HG02610 (cell line): Measurements from ENCODE around the gene ZYG11B.
"Not testable (repeated sequence)": the region's sequence is repeated elsewhere in the genome, so short reads cannot be mapped to it uniquely, and the experiment has no call there.

ENCODE experiments used
- ATAC-seq: cut with Tn5 transposase; IDR thresholded peaks from one replicate; pipeline ENCODE4 v1.9.1; 2021; ENCODE audit warnings: mild to moderate bottlenecking, moderate library complexity; ENCODE audit not compliant: unreplicated experiment

Gene ZYG11B

DNA sequence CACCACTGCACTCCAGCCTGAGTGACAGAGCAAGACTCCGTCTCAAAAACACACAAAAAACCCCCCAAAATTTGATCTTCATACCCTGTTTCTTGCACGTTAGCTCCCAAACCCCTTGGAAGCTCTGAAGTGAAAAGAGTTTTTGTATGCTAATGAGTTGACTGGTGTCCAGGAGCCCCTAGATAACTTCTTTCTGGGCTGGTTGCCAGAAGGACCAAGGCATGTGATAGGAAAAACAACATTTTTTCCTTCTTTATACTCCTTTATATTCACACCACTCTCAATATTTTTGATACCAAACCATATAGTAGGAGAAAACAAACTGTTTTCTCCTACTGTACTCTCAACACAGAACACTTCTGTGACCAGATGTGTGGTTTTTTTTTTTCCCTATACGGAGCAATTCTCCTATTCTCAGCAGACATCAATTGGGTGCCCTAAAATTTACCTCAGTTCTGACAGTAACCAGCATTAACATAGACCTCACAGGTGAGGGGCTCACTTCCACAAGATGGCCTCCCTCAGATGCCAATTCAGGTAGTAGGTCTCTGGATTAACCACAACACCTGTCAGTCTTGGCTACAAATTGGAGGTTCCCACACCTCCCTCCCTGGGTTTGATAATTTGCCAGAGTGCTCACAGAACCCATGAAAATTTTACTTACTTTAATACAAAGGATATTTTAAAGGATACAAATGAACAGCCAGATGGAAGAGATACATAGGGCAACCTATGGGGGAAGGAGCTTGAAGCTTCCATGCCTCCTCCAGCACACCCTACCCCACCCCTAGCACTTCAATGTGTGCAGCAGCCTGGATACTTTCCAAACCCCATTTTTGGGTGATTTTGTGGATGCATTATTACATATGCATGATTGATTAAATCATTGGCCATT is 25.6 kb downstream of the ZYG11B start:
- no peak for ATAC-seq

DNA sequence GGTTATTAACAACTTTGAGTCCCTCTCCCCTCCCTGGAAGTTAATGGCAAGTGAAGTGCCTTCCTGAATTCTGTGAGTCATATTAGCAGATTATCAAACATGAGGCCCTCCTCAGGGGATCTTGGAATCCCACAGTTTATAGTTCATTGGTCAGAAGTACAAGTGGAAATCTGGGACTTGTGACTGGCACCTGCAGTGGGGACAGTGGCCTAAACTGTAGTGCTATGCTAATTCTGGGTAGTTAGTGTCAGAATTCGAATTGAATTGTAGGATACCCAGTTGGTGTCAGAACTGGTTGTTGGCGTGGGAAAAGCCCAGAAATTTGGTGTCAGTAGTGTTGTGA is 26.2 kb downstream of the ZYG11B start:
- no peak for ATAC-seq

DNA sequence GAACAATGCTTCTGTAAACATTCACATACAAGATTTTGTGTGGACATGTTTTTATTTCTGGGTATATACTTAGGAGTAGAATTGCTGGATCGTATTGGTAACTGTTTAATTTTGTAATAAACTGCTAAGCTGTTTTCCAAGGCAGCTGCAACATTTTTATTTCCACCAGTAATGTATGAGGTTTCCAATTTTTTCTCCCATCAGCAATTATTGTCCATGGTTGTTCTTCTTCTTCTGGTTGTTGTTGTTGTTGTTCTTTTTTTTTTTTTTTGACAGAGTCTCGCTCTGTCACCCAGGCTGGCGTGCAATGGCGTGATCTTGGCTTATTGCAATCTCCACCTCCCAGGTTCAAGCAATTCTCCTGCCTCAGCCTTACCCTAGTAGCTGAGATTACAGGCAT is 26.9 kb downstream of the ZYG11B start:
- ATAC-seq, result no peak

DNA sequence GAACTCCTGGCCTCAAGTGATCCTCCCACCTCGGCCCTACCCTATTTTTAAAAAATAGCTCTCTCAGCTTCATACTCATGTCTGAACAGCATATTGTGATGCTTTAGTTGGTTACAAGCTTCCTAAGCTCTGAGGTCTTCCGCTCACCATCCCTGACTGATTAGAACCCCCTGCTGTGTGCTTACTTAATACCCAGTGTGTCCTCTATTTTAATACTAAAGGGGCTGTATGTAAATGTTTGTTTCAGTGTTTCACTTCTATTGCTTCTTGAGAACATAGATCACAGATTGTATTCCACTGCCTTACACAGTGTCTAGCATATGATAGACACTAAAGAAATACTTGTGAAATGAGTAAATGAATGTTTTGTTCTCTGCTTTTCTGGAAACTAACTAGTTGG is 29.8 kb downstream of the ZYG11B start:
- no peak for ATAC-seq

DNA sequence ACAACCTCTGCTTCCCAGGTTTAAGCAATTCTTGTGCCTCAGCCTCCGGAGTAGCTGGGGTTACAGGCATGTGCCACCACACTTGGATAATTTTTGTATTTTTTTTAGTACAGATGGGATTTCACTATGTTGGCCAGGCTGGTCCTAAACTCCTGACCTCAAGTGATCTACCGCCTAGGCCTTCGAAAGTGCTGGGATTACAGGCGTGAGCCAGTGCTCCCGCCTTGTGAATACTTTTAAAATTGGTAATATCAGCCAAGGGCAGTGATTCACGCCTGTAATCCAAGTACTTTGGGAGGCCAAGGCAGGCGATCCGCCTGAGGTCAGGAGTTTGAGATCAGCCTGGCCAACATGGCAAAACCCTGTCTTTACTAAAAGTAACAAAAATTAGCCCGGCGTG is 33.7 kb downstream of the ZYG11B start:
- no peak for ATAC-seq

DNA sequence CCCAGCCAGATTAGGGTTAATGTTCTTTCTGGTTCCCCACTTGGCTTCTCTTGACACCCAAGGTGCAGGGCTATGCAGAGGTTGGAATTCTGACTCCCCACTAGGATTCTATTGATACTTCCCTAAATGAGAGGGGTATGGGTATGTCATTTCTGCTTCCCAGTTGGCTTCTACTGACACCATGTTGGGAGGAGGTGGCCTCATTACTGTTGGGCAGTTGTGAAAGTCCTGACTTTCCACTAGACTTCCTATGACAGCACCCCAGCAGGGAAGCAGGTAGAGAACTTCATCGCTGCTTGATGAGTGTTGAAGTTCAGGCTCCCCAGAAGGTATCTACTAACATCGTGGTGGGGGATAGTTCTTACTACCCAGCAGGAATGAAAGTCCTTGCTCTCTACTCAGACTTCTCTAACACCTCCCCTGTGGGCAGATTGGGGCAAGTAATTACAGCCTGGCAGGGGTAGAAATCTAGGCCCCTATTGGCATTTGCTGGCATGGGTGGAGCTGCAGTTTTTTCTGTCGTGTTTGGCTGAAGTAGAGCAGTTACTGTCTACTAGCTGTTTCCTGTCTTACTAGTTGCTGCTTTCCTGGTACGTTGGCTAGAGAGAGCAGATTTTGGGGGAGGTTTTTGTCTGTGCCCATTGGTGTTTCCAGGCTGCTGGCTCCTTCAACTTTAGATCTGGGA is 41.5 kb downstream of the ZYG11B start:
- ATAC-seq, result no peak

DNA sequence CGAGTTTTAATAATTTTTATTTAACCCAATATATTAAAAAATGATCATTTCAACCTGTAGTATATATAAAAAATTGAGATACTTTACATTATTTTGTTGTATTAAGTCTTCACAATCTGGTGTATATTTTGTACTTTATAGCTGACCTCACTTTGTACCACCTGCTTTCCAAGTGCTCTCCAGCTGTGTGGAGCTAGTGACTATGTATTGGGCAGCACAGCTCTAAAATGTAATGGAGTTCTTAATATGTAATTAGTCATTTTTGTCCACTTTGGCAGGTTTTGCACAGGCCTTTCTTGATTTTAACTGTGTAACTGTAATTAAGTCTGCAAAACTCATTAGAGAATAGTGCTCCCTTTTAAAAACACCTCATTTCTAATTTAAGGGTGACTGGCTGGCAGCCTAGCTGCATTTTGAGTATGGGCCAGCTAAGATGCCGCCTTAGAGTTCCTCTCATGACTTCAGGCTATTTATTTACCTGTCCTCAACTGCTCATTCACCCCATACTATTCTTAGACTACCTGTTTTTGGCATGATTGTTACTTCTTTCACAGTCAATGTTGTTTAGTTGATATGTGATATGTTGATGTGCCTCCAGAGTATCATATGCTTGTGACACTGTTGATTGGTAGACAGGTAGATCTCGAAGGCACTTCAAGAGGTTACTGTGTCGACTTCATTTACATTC is 43.2 kb downstream of the ZYG11B start:
- ATAC-seq, result no peak

DNA sequence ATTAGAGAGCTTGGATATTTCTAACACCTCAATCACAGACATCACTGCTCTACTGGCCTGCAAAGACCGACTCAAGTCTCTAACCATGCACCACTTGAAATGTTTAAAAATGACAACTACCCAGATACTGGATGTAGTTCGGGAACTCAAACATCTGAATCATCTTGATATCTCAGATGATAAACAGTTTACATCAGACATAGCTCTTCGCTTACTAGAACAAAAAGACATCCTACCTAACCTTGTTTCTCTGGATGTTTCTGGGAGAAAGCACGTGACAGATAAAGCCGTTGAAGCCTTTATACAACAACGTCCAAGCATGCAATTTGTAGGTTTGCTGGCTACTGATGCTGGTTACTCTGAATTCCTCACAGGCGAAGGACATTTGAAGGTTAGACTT is 45.1 kb downstream of the ZYG11B start:
- ATAC-seq, result no peak

DNA sequence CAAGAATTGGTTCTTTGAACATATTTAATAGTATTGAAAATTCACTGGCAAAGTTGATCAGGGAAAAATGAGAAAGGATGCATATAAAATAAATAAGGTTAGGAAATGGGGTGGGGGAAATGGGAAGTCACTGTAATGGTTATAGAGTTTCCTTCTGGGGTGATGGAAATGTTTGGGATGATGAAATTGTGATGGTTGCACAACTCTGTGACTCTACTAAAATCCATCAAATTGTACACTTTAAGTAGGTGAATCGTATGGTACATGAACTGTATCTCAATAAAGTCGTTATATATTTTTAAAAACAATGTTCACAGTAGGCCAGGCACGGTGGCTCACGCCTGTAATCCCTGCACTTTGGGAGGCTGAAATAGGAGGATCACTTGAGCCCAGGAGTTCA is 59.9 kb downstream of the ZYG11B start:
- no peak for ATAC-seq

DNA sequence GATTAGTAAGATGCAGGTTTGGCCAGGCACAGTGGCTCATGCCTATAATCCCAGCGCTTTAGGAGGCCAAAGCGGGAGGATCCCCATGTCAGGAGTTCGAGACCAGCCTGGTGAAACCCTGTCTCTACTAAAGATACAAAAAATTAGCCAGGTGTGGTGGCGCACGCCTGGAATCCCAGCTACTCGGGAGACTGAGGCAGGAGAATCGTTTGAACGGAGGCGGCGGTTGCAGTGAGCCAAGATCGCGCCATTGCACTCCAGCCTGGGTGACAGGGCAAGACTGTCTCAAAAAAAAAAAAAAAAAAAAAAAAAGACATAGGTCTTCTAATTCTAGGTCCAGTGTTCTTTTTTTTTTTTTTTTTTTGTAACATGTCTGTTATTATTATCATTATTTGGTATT is 64.2 kb downstream of the ZYG11B start:
- not testable (repeated sequence) for ATAC-seq

DNA sequence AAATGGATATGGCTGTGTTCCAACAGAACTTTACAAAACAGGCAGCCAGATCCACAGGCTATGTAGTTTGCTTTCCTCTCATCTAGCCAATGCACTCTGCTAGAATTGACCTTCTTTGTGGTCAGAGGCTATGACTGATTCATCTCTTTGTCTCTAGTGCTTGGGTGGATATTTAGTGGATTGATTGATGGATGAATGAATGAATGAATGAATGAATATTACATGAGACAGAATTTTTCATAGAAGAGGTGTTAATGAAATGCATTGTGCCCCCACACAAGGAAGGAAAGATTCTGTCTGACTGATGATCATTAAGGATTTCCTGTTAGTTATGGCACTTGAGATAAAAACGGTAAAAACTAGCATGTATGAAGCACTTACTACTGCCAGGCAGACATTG is 65.8 kb downstream of the ZYG11B start:
- ATAC-seq, result no peak

DNA sequence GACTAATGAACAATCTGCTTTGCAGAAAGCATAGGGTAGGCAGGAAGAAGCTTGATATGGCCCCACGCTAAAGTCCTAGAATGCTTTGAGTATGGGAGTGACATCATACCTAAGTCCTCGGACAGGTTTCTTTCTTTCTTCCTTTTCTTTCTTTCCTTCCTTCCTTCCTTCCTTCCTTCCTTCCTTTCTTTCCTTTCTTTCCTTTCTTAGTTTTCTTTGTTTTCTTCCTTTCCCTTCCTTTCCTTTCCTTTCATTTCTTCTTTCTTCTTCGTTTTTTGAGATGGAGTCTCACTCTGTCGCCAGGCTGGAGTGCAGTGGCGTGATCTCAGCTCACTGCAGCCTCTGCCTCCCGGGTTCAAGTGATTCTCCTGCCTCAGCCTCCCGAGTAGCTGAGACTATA is 67.5 kb downstream of the ZYG11B start:
- ATAC-seq, result not testable (repeated sequence)

DNA sequence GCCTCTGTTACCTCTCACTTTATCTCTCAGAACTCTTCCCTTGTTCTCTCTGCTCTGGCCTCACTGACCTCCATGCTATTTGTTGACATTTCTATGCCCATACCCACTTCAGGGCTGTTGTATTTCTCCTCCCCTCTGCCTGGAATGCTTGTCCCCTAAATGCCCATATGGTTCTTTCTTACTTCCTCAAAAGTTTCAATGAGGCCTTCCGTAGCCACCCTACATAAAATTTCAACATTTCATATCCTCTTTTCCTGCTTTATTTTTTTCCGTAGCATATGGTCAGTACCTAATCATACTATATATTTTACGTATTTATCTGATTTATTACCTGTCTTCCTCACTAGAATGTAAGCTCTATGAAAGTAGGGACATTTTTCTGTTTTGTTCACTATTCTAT is 69.2 kb downstream of the ZYG11B start:
- no peak for ATAC-seq

DNA sequence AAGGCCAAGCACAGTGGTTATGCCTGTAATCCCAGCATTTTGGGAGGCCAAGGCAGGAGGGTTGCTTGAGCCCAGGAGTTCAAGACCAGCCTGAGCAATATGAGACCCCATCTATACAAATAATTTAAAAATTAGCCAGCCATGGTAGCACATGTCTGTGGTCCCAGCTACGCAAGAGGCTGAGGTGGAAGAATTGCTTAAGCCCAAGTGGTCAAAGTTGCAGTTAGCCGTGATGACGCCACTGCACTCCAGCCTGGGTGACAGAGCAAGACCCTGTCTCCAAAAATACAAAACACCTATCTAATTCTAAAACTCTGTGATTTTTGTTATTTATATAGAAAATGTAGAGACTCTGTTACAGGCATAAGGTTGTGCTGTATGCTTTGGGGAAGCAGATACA is 72.1 kb downstream of the ZYG11B start:
- ATAC-seq, result no peak

DNA sequence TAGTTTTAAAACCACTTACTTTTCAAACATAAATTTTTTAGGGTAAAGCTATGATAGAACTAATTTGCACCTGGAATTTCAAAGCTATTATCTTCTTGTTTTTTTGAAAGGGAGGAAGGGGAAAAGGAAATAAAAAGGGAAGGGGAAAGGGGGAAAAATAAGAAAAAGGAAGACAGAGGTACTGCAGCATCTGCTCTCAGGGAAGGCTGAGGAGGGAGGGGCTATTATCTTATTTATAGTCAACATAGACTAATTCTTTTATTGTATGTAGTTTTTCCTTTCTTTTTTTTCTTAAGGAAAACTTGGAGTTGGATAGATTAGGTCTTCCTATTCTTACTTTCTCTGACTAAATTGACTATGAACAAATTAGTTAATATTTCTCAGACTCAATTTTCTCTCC is 74.8 kb downstream of the ZYG11B start:
- no peak for ATAC-seq

DNA sequence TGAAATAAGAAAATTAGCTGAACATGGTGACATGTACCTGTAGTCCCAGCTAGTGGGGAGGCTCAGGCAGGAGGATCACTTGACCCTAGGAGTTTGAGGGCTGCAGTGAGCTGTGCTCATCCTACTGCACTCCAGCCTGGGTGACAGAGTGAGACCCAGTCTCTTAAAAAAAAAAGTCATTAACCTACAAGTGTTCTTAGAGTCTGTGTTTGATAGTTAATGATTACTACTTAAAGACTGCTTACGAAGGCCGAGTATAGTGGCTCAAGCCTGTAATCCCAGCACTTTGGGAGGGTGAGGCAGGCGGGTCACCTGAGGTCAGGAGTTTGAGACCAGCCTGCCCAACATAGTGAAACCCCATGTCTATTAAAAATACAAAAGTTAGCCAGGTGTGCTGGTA is 77.8 kb downstream of the ZYG11B start:
- ATAC-seq, result not testable (repeated sequence)

DNA sequence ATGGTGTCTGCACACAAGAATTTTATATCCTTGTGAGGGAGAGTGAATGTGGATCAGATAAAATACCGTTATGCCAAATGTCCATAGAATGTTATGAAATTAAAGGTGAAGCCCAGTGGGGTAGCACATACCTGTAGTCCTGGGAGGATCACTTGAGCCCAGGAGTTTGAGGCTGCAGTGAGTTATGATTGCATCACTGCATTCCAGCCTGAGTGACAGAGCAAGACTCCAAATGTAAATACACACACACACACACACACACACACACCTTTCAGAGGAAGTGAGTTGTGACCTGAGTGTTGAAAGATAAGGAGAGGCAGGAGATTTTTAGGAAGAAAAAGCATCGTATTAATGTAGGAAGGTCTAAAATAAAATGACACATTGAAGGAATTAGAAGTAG is 88.2 kb downstream of the ZYG11B start:
- ATAC-seq, result no peak

DNA sequence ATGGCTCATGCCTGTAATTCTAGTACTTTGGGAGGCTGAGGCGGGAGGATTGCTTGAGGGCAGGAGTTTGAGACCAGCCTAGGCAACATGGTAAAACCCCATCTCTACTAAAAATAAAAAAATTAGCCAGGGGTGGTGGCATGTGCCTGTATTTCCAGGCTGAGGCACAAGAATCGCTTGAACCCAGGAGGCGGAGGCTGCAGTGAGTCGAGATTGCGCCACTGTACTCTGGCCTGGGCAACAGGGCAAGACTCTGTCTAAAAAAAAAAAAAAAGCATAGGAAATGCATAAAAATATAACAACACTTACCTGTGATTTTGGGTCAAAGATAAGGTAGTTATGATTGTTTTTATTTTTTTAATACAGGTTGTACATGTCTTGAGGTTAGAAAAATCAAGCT is 94.6 kb downstream of the ZYG11B start:
- not testable (repeated sequence) for ATAC-seq

DNA sequence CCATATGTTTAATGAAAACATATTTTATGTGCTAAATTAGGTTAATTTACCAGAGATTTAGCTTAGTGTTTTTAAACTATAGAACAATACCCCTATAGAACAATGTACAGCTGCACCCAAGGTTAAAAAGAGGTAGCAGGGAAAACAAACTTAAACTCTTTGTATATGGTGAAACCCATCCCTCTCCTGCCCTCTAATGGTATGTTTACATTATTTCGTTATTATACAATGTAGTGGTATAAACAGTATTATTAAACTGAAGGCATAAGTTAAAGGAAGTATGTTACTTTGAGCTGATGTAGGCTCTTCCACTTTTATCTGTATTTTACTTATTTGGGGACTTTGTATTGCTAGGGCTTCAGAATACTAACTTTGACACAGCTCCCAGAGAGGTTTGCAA is 99.6 kb downstream of the ZYG11B start:
- ATAC-seq, result no peak

DNA sequence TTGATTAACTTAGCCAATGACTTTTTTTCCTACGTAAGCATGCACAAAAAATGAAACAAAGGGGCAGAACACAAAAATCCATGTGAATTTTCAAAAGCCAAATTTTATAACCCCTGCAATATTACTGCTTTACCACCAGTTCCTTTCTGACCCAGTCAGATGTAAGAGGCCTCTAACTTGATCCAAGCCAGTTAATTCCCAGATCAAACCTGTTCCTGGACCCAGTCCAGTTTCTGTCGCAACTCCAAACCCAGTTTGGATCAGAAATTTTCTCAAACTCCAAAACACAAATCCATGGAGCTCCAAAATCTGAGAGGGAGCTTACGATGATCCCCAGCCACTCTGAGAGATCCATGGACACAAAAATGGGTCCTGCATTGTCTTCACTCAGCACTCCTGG is 108.5 kb downstream of the ZYG11B start:
- ATAC-seq, result no peak

DNA sequence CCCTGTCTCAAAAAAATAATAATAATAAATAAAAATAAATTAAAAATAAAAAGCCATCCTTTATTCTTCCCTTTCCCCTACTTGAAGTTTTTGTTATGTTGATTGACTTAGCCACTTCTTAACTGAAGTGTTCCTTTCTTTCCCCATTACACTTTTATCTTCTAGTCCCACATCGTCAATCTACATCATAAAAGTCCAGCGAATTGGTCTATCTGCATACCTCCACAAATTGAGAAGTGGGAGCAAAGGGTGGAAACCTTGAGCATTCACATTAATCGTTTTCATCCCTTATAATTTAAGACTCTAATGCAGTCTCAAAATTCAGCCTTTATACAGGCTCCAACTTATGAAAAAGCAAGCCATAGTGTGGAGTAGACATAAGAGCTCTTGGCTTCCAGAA is 109.8 kb downstream of the ZYG11B start:
- no peak for ATAC-seq

DNA sequence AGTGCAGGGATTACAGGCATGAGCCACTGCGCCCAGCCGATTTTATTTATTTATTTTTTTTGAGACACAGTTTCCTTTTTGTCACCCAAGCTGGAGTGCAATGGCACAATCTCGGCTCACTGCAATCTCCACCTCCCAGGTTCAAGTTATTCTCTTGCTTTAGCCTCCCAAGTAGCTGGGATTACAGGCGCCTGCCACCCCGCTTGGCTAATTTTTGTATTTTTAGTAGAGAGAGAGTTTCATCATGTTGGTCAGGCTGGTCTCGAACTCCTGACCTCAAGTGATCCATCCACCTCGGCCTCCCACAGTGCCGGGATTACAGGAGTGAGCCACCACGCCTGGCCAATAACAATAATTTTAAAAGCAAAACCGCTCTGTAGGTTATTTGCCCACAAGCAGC is 112.9 kb downstream of the ZYG11B start:
- not testable (repeated sequence) for ATAC-seq
